GM19463 (cell line): ENCODE data around the gene COQ8A.

ENCODE experiments used
- ATAC-seq: cut with Tn5 transposase; IDR thresholded peaks from one replicate; pipeline ENCODE4 v1.9.1; 2021; ENCODE audit warnings: mild to moderate bottlenecking, moderate library complexity; ENCODE audit not compliant: unreplicated experiment

Gene COQ8A

DNA sequence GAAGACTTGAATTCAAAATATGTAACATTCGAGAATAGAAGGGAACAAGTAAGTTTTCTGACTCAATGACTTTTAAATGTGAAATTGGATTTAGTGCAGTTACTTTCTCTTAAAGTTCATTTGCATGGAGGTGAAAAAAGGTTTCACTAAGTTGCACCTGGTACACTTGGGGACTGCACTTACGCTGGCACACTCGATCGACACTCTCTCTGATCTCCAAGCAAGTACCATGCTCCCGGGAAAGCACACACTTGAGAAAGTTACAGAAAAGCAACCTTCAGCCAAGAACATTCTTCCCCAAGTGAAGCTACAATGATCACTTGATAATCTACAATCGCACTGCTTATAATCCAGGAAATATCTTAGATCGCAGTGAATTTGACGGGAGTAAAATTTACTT, 63.1 kb downstream of the COQ8A start:
- no peak for ATAC-seq

DNA sequence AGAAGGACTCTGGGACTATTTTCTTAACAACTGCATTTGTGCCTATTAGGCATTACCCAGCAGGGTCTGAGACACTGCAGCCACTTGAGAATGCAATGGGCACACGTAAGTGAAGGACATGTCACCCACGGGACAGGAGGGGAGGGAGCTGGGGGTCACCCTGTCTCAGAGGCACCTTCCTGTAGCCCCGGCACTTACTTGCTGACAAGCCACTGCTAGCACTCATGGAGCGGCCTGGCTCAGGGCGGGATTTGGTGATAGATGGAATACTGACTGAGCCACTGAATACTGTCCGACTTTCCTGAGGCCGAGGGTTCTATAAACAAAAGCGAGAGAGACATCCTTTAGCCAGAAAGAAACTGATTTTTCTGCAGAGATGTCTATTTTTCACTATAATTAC, 64.7 kb downstream of the COQ8A start:
- ATAC-seq: no peak

DNA sequence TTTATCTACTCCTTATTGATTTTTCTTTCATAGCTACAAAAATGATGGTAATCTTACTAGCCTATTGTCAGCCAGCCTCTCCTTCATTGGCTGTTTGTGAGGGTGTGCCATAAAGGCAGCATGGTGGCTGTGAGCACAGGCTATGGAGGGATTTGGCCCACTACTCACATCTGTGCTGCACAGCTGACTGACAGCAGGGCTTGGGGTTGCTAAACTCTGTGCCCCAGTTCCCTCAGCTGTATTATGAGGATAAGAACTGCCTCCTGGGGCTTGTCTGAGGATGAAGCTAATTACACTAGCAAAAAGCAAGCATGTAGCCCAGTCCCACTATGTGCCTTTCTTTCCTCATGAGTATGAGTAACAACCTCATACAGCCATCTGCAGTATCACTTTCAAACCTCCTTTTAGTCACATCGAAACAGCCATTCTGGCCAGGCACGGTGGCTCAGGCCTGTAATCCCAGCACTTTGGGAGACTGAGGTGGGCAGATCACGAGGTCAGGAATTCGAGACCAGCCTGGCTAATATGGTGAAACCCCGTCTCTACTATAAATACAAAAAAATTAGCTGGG, 66.2 kb downstream of the COQ8A start:
- ATAC-seq: no peak

DNA sequence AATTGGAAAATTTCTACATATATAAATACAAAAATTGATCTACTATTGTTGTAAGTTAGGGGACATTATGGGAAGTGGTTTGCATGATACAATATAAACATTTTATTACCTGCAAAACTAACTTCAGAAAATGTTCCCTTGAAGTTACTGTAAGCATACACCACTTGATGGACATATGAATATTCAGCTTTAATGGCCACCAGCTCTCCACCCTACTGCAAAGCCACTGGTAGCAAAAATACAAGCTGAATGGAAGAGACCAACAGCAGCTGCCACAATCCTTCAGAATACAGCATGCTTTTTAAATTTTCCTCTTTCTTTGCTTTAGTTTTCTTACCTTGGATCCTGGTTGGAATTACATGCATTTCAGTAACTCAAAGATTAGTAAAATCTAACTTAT, 69.8 kb downstream of the COQ8A start:
- no peak for ATAC-seq

DNA sequence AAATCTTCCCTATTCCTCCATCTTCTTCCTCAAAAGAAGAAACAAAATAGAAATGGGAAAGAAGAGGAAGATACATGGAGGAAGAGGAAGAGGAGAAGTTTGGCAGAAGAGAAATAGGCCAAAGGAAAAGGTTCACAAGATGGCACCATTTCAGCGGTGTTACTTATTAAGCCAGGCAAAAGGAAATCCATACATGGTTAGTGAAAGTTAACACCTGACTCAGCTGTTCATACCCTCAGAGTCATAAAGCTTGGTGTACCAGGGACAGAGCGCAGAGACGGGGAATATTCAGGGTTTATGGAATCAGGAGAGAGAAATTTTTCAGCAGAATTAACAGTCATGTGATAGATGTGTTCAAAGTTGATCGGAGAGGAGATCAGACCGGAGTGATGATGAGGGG, 70.6 kb downstream of the COQ8A start:
- no peak for ATAC-seq

DNA sequence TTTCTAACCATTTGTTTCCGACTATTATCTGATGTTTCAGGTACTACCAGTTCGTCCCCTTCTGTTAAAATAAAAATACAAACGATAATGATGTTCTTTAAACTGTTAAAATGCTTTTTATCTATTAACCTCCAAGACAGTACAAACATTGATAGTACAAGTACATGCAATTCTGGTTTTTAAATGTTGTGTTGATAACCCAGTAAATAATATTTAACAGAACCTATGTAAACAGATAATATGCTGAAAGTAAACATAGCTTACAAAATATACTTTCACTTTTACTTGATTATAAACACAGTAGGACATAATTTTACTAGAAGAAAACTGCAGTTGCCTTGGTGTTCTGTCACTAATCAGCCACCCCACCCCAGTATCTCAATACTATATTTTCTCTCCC, 76.9 kb downstream of the COQ8A start:
- ATAC-seq: no peak

DNA sequence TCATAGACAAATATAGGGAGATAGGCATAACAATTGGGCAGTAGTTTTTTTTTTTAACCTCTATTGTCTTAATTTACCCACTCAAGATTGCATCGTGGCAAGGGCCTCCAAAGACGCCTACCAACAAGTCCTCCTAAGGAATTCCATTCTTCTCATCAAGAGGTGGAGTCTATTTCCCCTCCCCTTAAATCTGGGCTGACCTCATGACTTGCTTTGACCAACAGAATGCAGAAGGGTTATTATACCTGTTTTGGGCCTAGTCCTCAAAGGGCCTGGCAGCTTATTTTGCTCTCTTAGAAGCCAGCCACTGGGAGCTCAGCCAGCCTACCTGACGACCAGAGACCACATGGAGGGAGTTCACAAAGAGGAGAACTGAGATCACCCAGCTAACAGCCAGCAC, 92.3 kb downstream of the COQ8A start:
- no peak for ATAC-seq

DNA sequence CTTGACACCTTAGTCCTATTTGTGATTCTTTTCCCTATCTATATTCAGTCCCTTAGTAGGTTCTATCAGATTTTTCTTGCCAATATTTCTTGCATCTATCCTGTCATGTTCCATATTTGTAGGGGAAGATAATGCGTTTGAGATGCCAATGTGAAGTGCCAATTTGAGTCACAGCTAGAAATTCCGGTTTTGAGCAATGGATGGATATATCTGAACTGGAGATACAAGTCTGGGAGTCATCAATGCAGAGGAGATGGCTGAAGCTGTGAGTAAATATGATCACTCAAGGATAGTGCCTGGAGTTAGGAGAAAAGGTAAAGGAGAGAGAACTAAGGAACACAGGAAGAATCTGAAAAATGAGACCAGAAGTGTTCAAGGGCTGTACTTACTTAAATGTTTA, 93.8 kb downstream of the COQ8A start:
- ATAC-seq: no peak

DNA sequence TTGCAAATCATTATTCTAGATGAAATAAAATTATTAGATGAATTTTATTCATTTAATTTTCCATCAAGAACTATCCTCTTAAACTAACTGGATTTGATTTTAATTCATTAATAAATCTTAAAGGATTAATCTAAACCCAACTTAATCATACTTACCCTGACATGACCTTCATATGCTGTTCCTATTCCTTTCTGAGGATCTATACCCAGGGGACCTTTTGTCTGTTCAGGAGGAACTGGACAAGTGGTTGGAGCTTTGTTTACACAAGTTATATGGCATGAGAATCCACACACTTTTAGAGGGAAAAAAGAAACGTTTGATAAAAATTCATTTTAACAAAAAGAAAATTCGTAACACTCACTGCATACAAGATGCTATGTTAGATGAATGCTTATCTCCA, 95.2 kb downstream of the COQ8A start:
- ATAC-seq: no peak

DNA sequence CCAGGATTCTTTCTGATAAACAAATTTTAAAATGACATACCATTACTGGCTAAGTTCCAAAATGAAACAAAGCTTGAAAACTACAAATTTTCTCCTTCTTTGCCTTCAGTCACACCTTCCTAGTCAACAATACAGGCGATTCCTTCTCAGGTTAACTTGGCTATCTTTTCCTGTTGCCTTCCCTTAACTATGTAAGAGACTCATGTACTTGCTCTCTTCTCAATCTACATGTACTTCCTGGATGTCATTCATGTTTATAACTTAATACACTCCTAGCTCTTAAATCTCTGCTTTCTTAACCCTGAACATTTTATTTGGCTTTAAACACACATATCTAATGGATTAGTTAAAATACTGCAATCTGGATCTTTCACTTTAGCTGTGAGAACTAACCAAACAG, 97.0 kb downstream of the COQ8A start:
- ATAC-seq: no peak
